Neural cell (in vitro differentiated cells): ENCODE results near the gene RTL1.

Experiments used
- EZH2 ChIP-seq: fragments of 200-600, 300-800 bp; shearing (Covaris generic), sonication (generic); IDR thresholded peaks from 2 replicates; pipeline ENCODE4 v1.6.1; 2014; ENCODE audit warnings: antibody characterized with exemption, low read length, borderline replicate concordance, mild to moderate bottlenecking; ENCODE audit not compliant: insufficient read depth, poor library complexity, severe bottlenecking
- POLR2AphosphoS5 ChIP-seq: IDR thresholded peaks from 2 replicates; pipeline ENCODE4 v1.6.1; 2012
- TAF1 ChIP-seq: IDR thresholded peaks from 2 replicates; pipeline ENCODE4 v1.6.1; 2012; ENCODE audit warnings: low read depth
- TF ChIP-seq, protein P1 (sequence below): fragments of 450-650 bp; IDR thresholded peaks from 2 replicates; pipeline ENCODE4 v1.5.1; 2014; ENCODE audit warnings: antibody characterized with exemption, mild to moderate bottlenecking, moderate library complexity; ENCODE audit not compliant: poor library complexity, severe bottlenecking

GRCh38 chr14:100885617-100886016 lies 17.9 kb downstream of the RTL1 start:
- TF ChIP-seq, protein P1, sequence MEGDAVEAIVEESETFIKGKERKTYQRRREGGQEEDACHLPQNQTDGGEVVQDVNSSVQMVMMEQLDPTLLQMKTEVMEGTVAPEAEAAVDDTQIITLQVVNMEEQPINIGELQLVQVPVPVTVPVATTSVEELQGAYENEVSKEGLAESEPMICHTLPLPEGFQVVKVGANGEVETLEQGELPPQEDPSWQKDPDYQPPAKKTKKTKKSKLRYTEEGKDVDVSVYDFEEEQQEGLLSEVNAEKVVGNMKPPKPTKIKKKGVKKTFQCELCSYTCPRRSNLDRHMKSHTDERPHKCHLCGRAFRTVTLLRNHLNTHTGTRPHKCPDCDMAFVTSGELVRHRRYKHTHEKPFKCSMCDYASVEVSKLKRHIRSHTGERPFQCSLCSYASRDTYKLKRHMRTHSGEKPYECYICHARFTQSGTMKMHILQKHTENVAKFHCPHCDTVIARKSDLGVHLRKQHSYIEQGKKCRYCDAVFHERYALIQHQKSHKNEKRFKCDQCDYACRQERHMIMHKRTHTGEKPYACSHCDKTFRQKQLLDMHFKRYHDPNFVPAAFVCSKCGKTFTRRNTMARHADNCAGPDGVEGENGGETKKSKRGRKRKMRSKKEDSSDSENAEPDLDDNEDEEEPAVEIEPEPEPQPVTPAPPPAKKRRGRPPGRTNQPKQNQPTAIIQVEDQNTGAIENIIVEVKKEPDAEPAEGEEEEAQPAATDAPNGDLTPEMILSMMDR = no peak
- TF ChIP-seq TAF1 (no peak), EZH2 (no peak), POLR2AphosphoS5 (no peak)
